ENCODE data around the gene MCCC2.

The MCCC2 gene

DNA sequence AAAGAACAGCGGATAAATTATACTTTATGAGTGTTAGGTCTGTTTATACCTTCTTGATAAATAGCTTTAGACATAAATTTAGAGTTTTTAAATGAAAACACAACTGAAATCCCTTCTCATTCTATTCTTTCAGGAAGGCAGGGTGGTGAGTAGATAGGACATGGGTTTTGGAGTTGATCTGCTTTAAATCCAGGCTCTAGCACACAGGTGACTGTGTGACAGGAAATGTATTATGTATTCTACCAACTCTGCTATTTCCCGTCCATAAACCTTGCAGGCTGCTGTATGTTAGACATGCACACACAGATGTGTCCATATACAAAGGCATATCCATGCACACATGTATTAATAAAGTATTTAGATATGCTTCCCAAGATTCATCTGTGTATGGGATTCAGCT is 112.6 kb downstream of the MCCC2 start:
- no CpG with 5 or more reads among the region's 2 CpGs for WGBS (ENCODE audit: insufficient coverage)
- CTCF ChIA-PET = no interaction called here
- H3K27ac ChIP-seq (ENCODE audit: insufficient read depth in 1 of 2, low read depth in 1 of 2, low read length in 2 of 2, poor library complexity in 1 of 2, severe bottlenecking in 2 of 2) = no peak overlapping the region

DNA sequence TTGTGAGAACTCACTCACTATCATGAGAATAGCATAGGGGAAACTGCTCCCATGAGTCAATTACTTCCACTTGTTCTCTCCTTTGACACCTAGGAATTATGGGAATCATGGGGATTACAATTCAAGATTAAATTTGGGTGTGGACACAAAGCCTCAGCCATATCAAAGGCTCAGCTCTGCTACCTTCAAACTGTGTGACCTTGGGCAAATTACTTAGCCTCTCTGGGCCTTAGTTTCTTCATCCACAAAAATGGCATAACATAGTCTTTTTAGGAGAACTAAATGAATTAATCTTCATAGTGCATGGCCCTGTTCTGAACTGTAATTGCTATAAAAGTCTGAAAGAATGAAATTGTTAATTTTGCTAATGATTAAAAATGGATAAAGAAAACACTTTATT is 113.7 kb downstream of the MCCC2 start:
- DNase-seq = no peak
- Histone ChIP-seq H3K9me3 (ENCODE audit: control extremely low read depth in 1 of 5, control insufficient read depth in 4 of 5, insufficient read depth in 2 of 5, low read depth in 1 of 5, low read length in 4 of 5) (no peaks in the 10 kb centered on the region), H3K27ac (ENCODE audit: insufficient read depth in 1 of 2, low read depth in 1 of 2, low read length in 2 of 2, poor library complexity in 1 of 2, severe bottlenecking in 2 of 2) (no peak overlapping the region), H3K4me1 (ENCODE audit: control extremely low read depth in 1 of 4, control insufficient read depth in 4 of 4, insufficient read depth in 4 of 4, low read length in 3 of 4) (no peaks in the 10 kb centered on the region), H3K4me3 (ENCODE audit: control insufficient read depth in 1 of 7, extremely low read depth in 1 of 7, insufficient read depth in 4 of 7, low read depth in 2 of 7, low read length in 6 of 7) (no peak overlapping the region), H3K27me3 (replicated peaks in 2 of 5; ENCODE audit: control insufficient read depth in 4 of 5, insufficient read depth in 5 of 5, low read length in 4 of 5) (peaks cover 0 to 22% (median 4%) of the 10 kb centered on the region in 5 experiments), H3K36me3 (ENCODE audit: control insufficient read depth in 4 of 4, insufficient read depth in 4 of 4, low read length in 3 of 4) (no peaks in the 10 kb centered on the region)
- CTCF ChIA-PET = no interaction called here
- POLR2A ChIA-PET = no interaction called here

More for the DNA sequence above, 112.6 kb downstream of the MCCC2 start:
- POLR2A ChIA-PET = no interaction called here
- Histone ChIP-seq H3K9me3 (ENCODE audit: control extremely low read depth in 1 of 5, control insufficient read depth in 4 of 5, insufficient read depth in 2 of 5, low read depth in 1 of 5, low read length in 4 of 5) (peaks cover 0 to 3% (median 0%) of the 10 kb centered on the region in 5 experiments), H3K4me3 (ENCODE audit: control insufficient read depth in 1 of 7, extremely low read depth in 1 of 7, insufficient read depth in 4 of 7, low read depth in 2 of 7, low read length in 6 of 7) (no peak overlapping the region), H3K4me1 (ENCODE audit: control extremely low read depth in 1 of 4, control insufficient read depth in 4 of 4, insufficient read depth in 4 of 4, low read length in 3 of 4) (no peaks in the 10 kb centered on the region), H3K36me3 (ENCODE audit: control insufficient read depth in 4 of 4, insufficient read depth in 4 of 4, low read length in 3 of 4) (no peaks in the 10 kb centered on the region), H3K27me3 (replicated peaks in 2 of 5; ENCODE audit: control insufficient read depth in 4 of 5, insufficient read depth in 5 of 5, low read length in 4 of 5) (peaks cover 0 to 16% (median 4%) of the 10 kb centered on the region in 5 experiments)
- DNase-seq = no peak

DNA sequence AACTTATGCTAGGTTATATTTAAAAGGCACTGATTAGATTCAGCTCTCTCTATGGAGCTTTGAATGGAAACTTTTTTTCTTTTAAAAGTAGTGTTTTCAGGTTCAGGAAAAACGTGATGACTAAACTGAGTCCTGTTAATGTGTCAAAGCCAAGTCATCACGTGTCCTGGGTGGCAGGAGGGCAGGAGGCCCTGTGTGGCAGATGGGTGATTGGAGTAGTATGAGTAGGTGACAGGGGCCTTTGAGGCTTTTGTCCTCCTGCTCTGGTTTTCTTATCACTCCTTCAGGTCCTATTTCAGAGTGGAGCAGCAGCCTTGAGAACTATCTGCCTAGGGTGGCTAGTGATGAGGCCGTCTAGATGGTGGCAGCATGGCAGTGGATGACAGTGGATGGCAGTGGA is 114.3 kb downstream of the MCCC2 start:
- ChIA-PET POLR2A (no interaction called here), CTCF (no interaction called here)
- DNase-seq = no peak

GRCh38 chr5:71703941-71704340 is 116.8 kb downstream of the MCCC2 start:
- ChIA-PET CTCF (interaction anchor here (0.8 kb wide), 1 partner anchor 53 kb away, joined by 3 read pairs; no protein-coding TSS in a partner anchor), POLR2A (no interaction called here)
- no peak overlapping the region for H3K4me3 ChIP-seq (ENCODE audit: control insufficient read depth in 1 of 7, extremely low read depth in 1 of 7, insufficient read depth in 4 of 7, low read depth in 2 of 7, low read length in 6 of 7)
- no peaks in the 10 kb centered on the region for H3K36me3 ChIP-seq (ENCODE audit: control insufficient read depth in 4 of 4, insufficient read depth in 4 of 4, low read length in 3 of 4)
- H3K4me1 ChIP-seq (ENCODE audit: control extremely low read depth in 1 of 4, control insufficient read depth in 4 of 4, insufficient read depth in 4 of 4, low read length in 3 of 4) = no peaks in the 10 kb centered on the region
- no peak overlapping the region for H3K27ac ChIP-seq (ENCODE audit: insufficient read depth in 1 of 2, low read depth in 1 of 2, low read length in 2 of 2, poor library complexity in 1 of 2, severe bottlenecking in 2 of 2)
- WGBS (ENCODE audit: insufficient coverage) = 65% methylated on average over 3 of the region's 4 CpGs
- DNase-seq = no peak
- H3K27me3 ChIP-seq (replicated peaks in 2 of 5; ENCODE audit: control insufficient read depth in 4 of 5, insufficient read depth in 5 of 5, low read length in 4 of 5) = peaks cover 0 to 29% (median 5%) of the 10 kb centered on the region in 5 experiments
- no peaks in the 10 kb centered on the region for H3K9me3 ChIP-seq (ENCODE audit: control extremely low read depth in 1 of 5, control insufficient read depth in 4 of 5, insufficient read depth in 2 of 5, low read depth in 1 of 5, low read length in 4 of 5)

More for the DNA sequence above, 114.3 kb downstream of the MCCC2 start:
- Histone ChIP-seq H3K27ac (ENCODE audit: insufficient read depth in 1 of 2, low read depth in 1 of 2, low read length in 2 of 2, poor library complexity in 1 of 2, severe bottlenecking in 2 of 2) (no peak overlapping the region), H3K4me1 (ENCODE audit: control extremely low read depth in 1 of 4, control insufficient read depth in 4 of 4, insufficient read depth in 4 of 4, low read length in 3 of 4) (no peaks in the 10 kb centered on the region), H3K9me3 (ENCODE audit: control extremely low read depth in 1 of 5, control insufficient read depth in 4 of 5, insufficient read depth in 2 of 5, low read depth in 1 of 5, low read length in 4 of 5) (no peaks in the 10 kb centered on the region), H3K27me3 (replicated peaks in 2 of 5; ENCODE audit: control insufficient read depth in 4 of 5, insufficient read depth in 5 of 5, low read length in 4 of 5) (peaks cover 0 to 24% (median 4%) of the 10 kb centered on the region in 5 experiments), H3K4me3 (ENCODE audit: control insufficient read depth in 1 of 7, extremely low read depth in 1 of 7, insufficient read depth in 4 of 7, low read depth in 2 of 7, low read length in 6 of 7) (no peak overlapping the region), H3K36me3 (ENCODE audit: control insufficient read depth in 4 of 4, insufficient read depth in 4 of 4, low read length in 3 of 4) (no peaks in the 10 kb centered on the region)
- WGBS (ENCODE audit: insufficient coverage) = 71% methylated on average over 1 of the region's 3 CpGs

GRCh38 chr5:71705421-71705820 is 118.3 kb downstream of the MCCC2 start:
- DNase-seq = no peak
- no peaks in the 10 kb centered on the region for H3K9me3 ChIP-seq (ENCODE audit: control extremely low read depth in 1 of 5, control insufficient read depth in 4 of 5, insufficient read depth in 2 of 5, low read depth in 1 of 5, low read length in 4 of 5)
- no peak overlapping the region for H3K27ac ChIP-seq (ENCODE audit: insufficient read depth in 1 of 2, low read depth in 1 of 2, low read length in 2 of 2, poor library complexity in 1 of 2, severe bottlenecking in 2 of 2)
- H3K36me3 ChIP-seq (ENCODE audit: control insufficient read depth in 4 of 4, insufficient read depth in 4 of 4, low read length in 3 of 4) = no peaks in the 10 kb centered on the region
- no peaks in the 10 kb centered on the region for H3K4me1 ChIP-seq (ENCODE audit: control extremely low read depth in 1 of 4, control insufficient read depth in 4 of 4, insufficient read depth in 4 of 4, low read length in 3 of 4)
- H3K4me3 ChIP-seq (ENCODE audit: control insufficient read depth in 1 of 7, extremely low read depth in 1 of 7, insufficient read depth in 4 of 7, low read depth in 2 of 7, low read length in 6 of 7) = no peak overlapping the region
- ChIA-PET CTCF (no interaction called here), POLR2A (no interaction called here)
- peaks cover 0 to 31% (median 9%) of the 10 kb centered on the region in 5 experiments for H3K27me3 ChIP-seq (replicated peaks in 2 of 5; ENCODE audit: control insufficient read depth in 4 of 5, insufficient read depth in 5 of 5, low read length in 4 of 5)
- WGBS (ENCODE audit: insufficient coverage) = 98% methylated on average over 5 of the region's 5 CpGs

DNA sequence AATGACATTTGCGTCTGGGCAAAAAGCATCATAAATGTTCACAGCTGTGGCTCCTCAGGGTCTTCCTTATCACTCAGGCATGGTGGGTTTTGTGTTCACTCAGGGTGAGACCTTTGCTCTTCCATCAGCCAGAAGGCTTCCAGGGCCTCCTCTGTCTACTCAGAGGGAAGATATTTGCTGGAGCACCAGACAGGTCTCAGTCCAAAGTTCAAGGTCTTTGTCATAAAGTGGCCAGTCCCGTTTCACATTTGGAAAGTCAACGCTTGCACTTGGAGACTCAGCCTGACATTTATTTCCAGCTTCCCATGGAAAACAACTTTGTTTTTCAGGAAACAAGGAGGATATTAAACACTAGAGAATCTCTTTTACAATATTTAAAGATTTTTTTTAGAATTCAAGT is 119.8 kb downstream of the MCCC2 start:
- ChIA-PET CTCF (no interaction called here), POLR2A (no interaction called here)
- Histone ChIP-seq H3K27me3 (replicated peaks in 2 of 5; ENCODE audit: control insufficient read depth in 4 of 5, insufficient read depth in 5 of 5, low read length in 4 of 5) (peaks cover 0 to 34% (median 7%) of the 10 kb centered on the region in 5 experiments), H3K4me3 (ENCODE audit: control insufficient read depth in 1 of 7, extremely low read depth in 1 of 7, insufficient read depth in 4 of 7, low read depth in 2 of 7, low read length in 6 of 7) (no peak overlapping the region), H3K27ac (ENCODE audit: insufficient read depth in 1 of 2, low read depth in 1 of 2, low read length in 2 of 2, poor library complexity in 1 of 2, severe bottlenecking in 2 of 2) (no peak overlapping the region), H3K9me3 (ENCODE audit: control extremely low read depth in 1 of 5, control insufficient read depth in 4 of 5, insufficient read depth in 2 of 5, low read depth in 1 of 5, low read length in 4 of 5) (no peaks in the 10 kb centered on the region), H3K4me1 (ENCODE audit: control extremely low read depth in 1 of 4, control insufficient read depth in 4 of 4, insufficient read depth in 4 of 4, low read length in 3 of 4) (no peaks in the 10 kb centered on the region), H3K36me3 (ENCODE audit: control insufficient read depth in 4 of 4, insufficient read depth in 4 of 4, low read length in 3 of 4) (no peaks in the 10 kb centered on the region)
- WGBS (ENCODE audit: insufficient coverage) = 100% methylated on average over 2 of the region's 3 CpGs
- no peak for DNase-seq
